ENCODE data around the gene ZNF560.
"Not testable (repeated sequence)": the region's sequence is repeated elsewhere in the genome, so short reads cannot be mapped to it uniquely, and the experiment has no call there.

Gene ZNF560

GRCh38 chr19:9498183-9498902 lies at the start of gene ZNF560:
Gene ZNF560, minus strand, starts transcription at chr19:9498616. Its CDS starts 23,303 bp downstream, at chr19:9475313.
- peak; percentile 32 for DNase-seq

- no peak for DNase-seq
Measured at GRCh38 chr19:9547870-9548269, 49.5 kb upstream of the ZNF560 start.

- DNase-seq, result not testable (repeated sequence)
Measured at GRCh38 chr19:9541281-9541680, 42.9 kb upstream of the ZNF560 start.

GRCh38 chr19:9539921-9540320 lies 41.5 kb upstream of the ZNF560 start:
- not testable (repeated sequence) for DNase-seq

- not testable (repeated sequence) for DNase-seq
Measured at GRCh38 chr19:9539201-9539600, 40.8 kb upstream of the ZNF560 start.

GRCh38 chr19:9538183-9539058 lies 40.0 kb upstream of the ZNF560 start, which contains the start of gene ZNF426:
Gene ZNF426, minus strand, starts transcription at chr19:9538645. Its CDS starts 2,413 bp downstream, at chr19:9536232.
- peak; percentile 84 for DNase-seq

GRCh38 chr19:9535934-9536333 lies 37.5 kb upstream of the ZNF560 start:
- DNase-seq, result no peak

GRCh38 chr19:9531933-9532332 lies 33.5 kb upstream of the ZNF560 start:
- no peak for DNase-seq

- DNase-seq, result no peak
Measured at GRCh38 chr19:9528757-9529336, 30.4 kb upstream of the ZNF560 start.

- no peak for DNase-seq
Measured at GRCh38 chr19:9523885-9524474, 25.6 kb upstream of the ZNF560 start.

- DNase-seq, result no peak
Measured at GRCh38 chr19:9507285-9507684, 8.9 kb upstream of the ZNF560 start.

- DNase-seq, result no peak
Measured at GRCh38 chr19:9500796-9501195, 2.4 kb upstream of the ZNF560 start.

- DNase-seq, result no peak
Measured at GRCh38 chr19:9494096-9494495, 4.3 kb downstream of the ZNF560 start.

GRCh38 chr19:9487016-9487415 lies 11.4 kb downstream of the ZNF560 start:
- DNase-seq, result no peak

- no peak for DNase-seq
Measured at GRCh38 chr19:9485140-9485539, 13.3 kb downstream of the ZNF560 start.

GRCh38 chr19:9474975-9475374 lies 23.4 kb downstream of the ZNF560 start:
- DNase-seq, result no peak

- DNase-seq, result no peak
Measured at GRCh38 chr19:9467161-9467560, 31.3 kb downstream of the ZNF560 start.

GRCh38 chr19:9461938-9462337 lies 36.5 kb downstream of the ZNF560 start:
- no peak for DNase-seq

- DNase-seq, result no peak
Measured at GRCh38 chr19:9456018-9456689, 42.3 kb downstream of the ZNF560 start.

GRCh38 chr19:9453953-9454352 lies 44.5 kb downstream of the ZNF560 start:
- DNase-seq, result no peak

- DNase-seq, result no peak
Measured at GRCh38 chr19:9445037-9445436, 53.4 kb downstream of the ZNF560 start.

GRCh38 chr19:9436358-9436757 lies 62.1 kb downstream of the ZNF560 start:
- no peak for DNase-seq
